Smooth muscle cell (in vitro differentiated cells): Measurements from ENCODE around the gene PVRIG. TPM values are rescaled to one million over a fixed set of nuclear protein-coding genes. Genes with fewer than 3 reads are reported as not detected.

Source experiments
- polyA plus RNA-seq: library from polyadenylated mRNA; unstranded; fragments of >200 nt; fragmentation: Nextera tagmentation; extraction: Ambion mirVana; gene quantifications from 2 replicates; pipeline ENCODE4 v1.2.1, GENCODE V29; 2016
- total RNA-seq: library from RNA; depleted of rRNA; stranded (reverse); fragments of >200 nt; gene quantifications from 2 replicates; pipeline ENCODE4 v1.2.3, GENCODE V29; 2014

Gene PVRIG
- total and polyA plus RNA-seq, 2 experiments from 2014 or later, result not detected

Other genes starting within 250 kb of the PVRIG start
- gene AZGP1, start 243.9 kb upstream of the PVRIG start, total RNA-seq, result 0.94 and 4.5 TPM in 2 replicates
- gene AZGP1, start 243.9 kb upstream of the PVRIG start, polyA plus RNA-seq, result not detected in 2 replicates
- 32.2 and 43.9 TPM in 2 replicates for gene ZKSCAN1, start 204.4 kb upstream of the PVRIG start, total RNA-seq
- gene ZKSCAN1, start 204.4 kb upstream of the PVRIG start, polyA plus RNA-seq, result 25.4 and 26.0 TPM in 2 replicates
- 11.3 and 12.1 TPM in 2 replicates for gene ZSCAN21, start 170.2 kb upstream of the PVRIG start, total RNA-seq
- gene ZSCAN21, start 170.2 kb upstream of the PVRIG start, polyA plus RNA-seq, result 15.3 and 17.5 TPM in 2 replicates
- 21.2 and 21.6 TPM in 2 replicates for gene ZNF3, start 138.2 kb upstream of the PVRIG start, total RNA-seq
- gene ZNF3, start 138.2 kb upstream of the PVRIG start, polyA plus RNA-seq, result 22.0 and 25.2 TPM in 2 replicates
- 71.9 and 107 TPM in 2 replicates for gene COPS6, start 131.0 kb upstream of the PVRIG start, total RNA-seq
- 251 and 259 TPM in 2 replicates for gene COPS6, start 131.0 kb upstream of the PVRIG start, polyA plus RNA-seq
- 36.4 and 47.6 TPM in 2 replicates for gene MCM7, start 118.6 kb upstream of the PVRIG start, total RNA-seq
- 56.9 and 59.7 TPM in 2 replicates for gene MCM7, start 118.6 kb upstream of the PVRIG start, polyA plus RNA-seq
- gene AP4M1, start 118.3 kb upstream of the PVRIG start, total RNA-seq, result 10.1 and 18.0 TPM in 2 replicates
- 16.9 and 17.7 TPM in 2 replicates for gene AP4M1, start 118.3 kb upstream of the PVRIG start, polyA plus RNA-seq
- gene TAF6, start 100.6 kb upstream of the PVRIG start, total RNA-seq, result 26.6 and 61.0 TPM in 2 replicates
- gene TAF6, start 100.6 kb upstream of the PVRIG start, polyA plus RNA-seq, result 78.0 and 83.9 TPM in 2 replicates
- 22.6 and 26.6 TPM in 2 replicates for gene CNPY4, start 100.3 kb upstream of the PVRIG start, total RNA-seq
- 29.3 and 39.5 TPM in 2 replicates for gene CNPY4, start 100.3 kb upstream of the PVRIG start, polyA plus RNA-seq
- 0.76 and 2.4 TPM in 2 replicates for gene MBLAC1, start 93.0 kb upstream of the PVRIG start, total RNA-seq
- gene MBLAC1, start 93.0 kb upstream of the PVRIG start, polyA plus RNA-seq, result 2.3 and 3.1 TPM in 2 replicates
- 75.2 and 108 TPM in 2 replicates for gene LAMTOR4, start 71.0 kb upstream of the PVRIG start, total RNA-seq
- 203 and 217 TPM in 2 replicates for gene LAMTOR4, start 71.0 kb upstream of the PVRIG start, polyA plus RNA-seq
- 4.4 and 7.0 TPM in 2 replicates for gene TRAPPC14, start 61.2 kb upstream of the PVRIG start, total RNA-seq
- gene TRAPPC14, start 61.2 kb upstream of the PVRIG start, polyA plus RNA-seq, result 5.4 and 14.7 TPM in 2 replicates
- 4.8 and 6.5 TPM in 2 replicates for gene GAL3ST4, start 51.3 kb upstream of the PVRIG start, total RNA-seq
- 7.2 and 7.4 TPM in 2 replicates for gene GAL3ST4, start 51.3 kb upstream of the PVRIG start, polyA plus RNA-seq
- gene GPC2, start 42.6 kb upstream of the PVRIG start, total RNA-seq, result 3.5 and 7.1 TPM in 2 replicates
- 3.2 and 8.5 TPM in 2 replicates for gene GPC2, start 42.6 kb upstream of the PVRIG start, polyA plus RNA-seq
- gene STAG3, start 42.0 kb upstream of the PVRIG start, total RNA-seq, result 0.04 and 0.85 TPM in 2 replicates
- gene STAG3, start 42.0 kb upstream of the PVRIG start, polyA plus RNA-seq, result 0.96 and 1.3 TPM in 2 replicates
- not detected in 2 replicates for gene SPDYE3, start 87.8 kb downstream of the PVRIG start, total RNA-seq
- 1.8 and 3.4 TPM in 2 replicates for gene SPDYE3, start 87.8 kb downstream of the PVRIG start, polyA plus RNA-seq
- 12.0 TPM in 2 replicates for gene PILRB, start 138.2 kb downstream of the PVRIG start, total RNA-seq
- 10.1 and 14.5 TPM in 2 replicates for gene PILRB, start 138.2 kb downstream of the PVRIG start, polyA plus RNA-seq
- 1.3 and 1.4 TPM in 2 replicates for gene PILRA, start 153.5 kb downstream of the PVRIG start, total RNA-seq
- gene PILRA, start 153.5 kb downstream of the PVRIG start, polyA plus RNA-seq, result 1.8 and 2.0 TPM in 2 replicates
- gene ZCWPW1, start 208.8 kb downstream of the PVRIG start, total RNA-seq, result 0.27 and 5.3 TPM in 2 replicates
- gene ZCWPW1, start 208.8 kb downstream of the PVRIG start, polyA plus RNA-seq, result 3.8 and 3.9 TPM in 2 replicates
- gene MEPCE, start 209.9 kb downstream of the PVRIG start, total RNA-seq, result 19.7 and 20.3 TPM in 2 replicates
- 14.8 and 14.9 TPM in 2 replicates for gene MEPCE, start 209.9 kb downstream of the PVRIG start, polyA plus RNA-seq
- 12.5 and 21.5 TPM in 2 replicates for gene PPP1R35, start 216.5 kb downstream of the PVRIG start, total RNA-seq
- gene PPP1R35, start 216.5 kb downstream of the PVRIG start, polyA plus RNA-seq, result 41.6 and 46.0 TPM in 2 replicates
- gene SPACDR, start 244.3 kb downstream of the PVRIG start, total RNA-seq, result not detected in 2 replicates
- gene SPACDR, start 244.3 kb downstream of the PVRIG start, polyA plus RNA-seq, result 0.58 and 2.2 TPM in 2 replicates